IMR-90 (cell line): ENCODE measurements around the gene ARHGDIA. TPM values are rescaled to one million over a fixed set of nuclear protein-coding genes. Genes with fewer than 3 reads are reported as not detected.
"Not testable (repeated sequence)": the region's sequence is repeated elsewhere in the genome, so short reads cannot be mapped to it uniquely, and the experiment has no call there.

Experiments used
- ATAC-seq: fragments of 200-7000 bp; cut with Tn5 transposase; 2 replicates; pipeline ENCODE4 v1.9.1; 2020; ENCODE audit warnings: low read depth, mild to moderate bottlenecking, moderate library complexity
- BruUV-seq: library from RNA; stranded (reverse); fragments of 400-500 nt; replicated peaks from 2 replicates; lab custom pipeline; 2021; lab: Mats Ljungman, UMichigan
- CTCF ChIA-PET: fragments of 300-600 bp; formaldehyde crosslinking; extraction: SDS; loops from one replicate; lab custom pipeline; 2021; ENCODE audit warnings: antibody characterized with exemption; lab: Yijun Ruan, JAX
- POLR2A ChIA-PET: fragments of 300-600 bp; sonication (Branson Sonifier 250); formaldehyde crosslinking; loops from one replicate; lab custom pipeline; 2022; ENCODE audit warnings: antibody characterized with exemption; ENCODE audit not compliant: unreplicated experiment; lab: Charles Lee
- DNase-seq: peaks from one replicate; pipeline ENCODE4 v3.0.0; 2013
- H2AFZ ChIP-seq: replicated peaks from 2 replicates; pipeline ENCODE3; 2013; ENCODE audit warnings: low read length, mild to moderate bottlenecking; ENCODE audit not compliant: poor library complexity
- H2AK5ac ChIP-seq: 2 replicates; pipeline ENCODE4 v1.6.1; 2013; ENCODE audit warnings: low read depth, low read length, inconsistent platforms
- H2AK9ac ChIP-seq: replicated peaks from 2 replicates; pipeline ENCODE3; 2013; ENCODE audit warnings: mild to moderate bottlenecking, low read depth, low read length, moderate library complexity; ENCODE audit not compliant: poor library complexity
- H2BK120ac ChIP-seq: 2 replicates; pipeline ENCODE4 v1.6.1; 2013; ENCODE audit warnings: low read depth, low read length, inconsistent platforms
- H2BK15ac ChIP-seq: 3 replicates; pipeline ENCODE4 v1.6.1; 2013; ENCODE audit warnings: low read depth, low read length, inconsistent platforms
- H2BK20ac ChIP-seq: 2 replicates; pipeline ENCODE4 v1.6.1; 2013; ENCODE audit warnings: low read depth, mild to moderate bottlenecking, inconsistent platforms, low read length, moderate library complexity
- H2BK5ac ChIP-seq: 2 replicates; pipeline ENCODE4 v1.6.1; 2013; ENCODE audit warnings: mild to moderate bottlenecking, low read depth, low read length, inconsistent platforms; ENCODE audit not compliant: poor library complexity, severe bottlenecking
- H3K14ac ChIP-seq: replicated peaks from 2 replicates; pipeline ENCODE4 v1.6.1; 2013; ENCODE audit warnings: low read depth, low read length, inconsistent platforms
- H3K18ac ChIP-seq: 2 replicates; pipeline ENCODE4 v1.6.1; 2013; ENCODE audit warnings: low read depth, low read length, control low read depth
- H3K23ac ChIP-seq: 2 replicates; pipeline ENCODE4 v1.6.1; 2013; ENCODE audit warnings: low read depth, low read length, inconsistent platforms
- H3K27ac ChIP-seq: 2 replicates; pipeline ENCODE4 v1.5.1; 2013; ENCODE audit warnings: mild to moderate bottlenecking, control low read depth, low read length; ENCODE audit not compliant: insufficient read depth
- H3K27me3 ChIP-seq: 2 replicates; pipeline ENCODE4 v1.6.1; 2013; ENCODE audit warnings: low read length; ENCODE audit not compliant: control insufficient read depth, insufficient read depth
- H3K36me3 ChIP-seq: 2 replicates; pipeline ENCODE4 v1.6.1; 2013; ENCODE audit warnings: low read length, mixed read lengths; ENCODE audit not compliant: control insufficient read depth, insufficient read depth
- H3K4ac ChIP-seq: 2 replicates; pipeline ENCODE4 v1.6.1; 2013; ENCODE audit warnings: low read depth, low read length, inconsistent platforms
- H3K4me1 ChIP-seq: 2 replicates; pipeline ENCODE4 v1.6.1; 2013; ENCODE audit warnings: low read length, mixed read lengths; ENCODE audit not compliant: control insufficient read depth, insufficient read depth
- H3K4me2 ChIP-seq: 2 replicates; pipeline ENCODE4 v1.6.1; 2013; ENCODE audit warnings: low read depth, mild to moderate bottlenecking, control low read depth, low read length, moderate library complexity
- H3K4me3 ChIP-seq: 2 replicates; pipeline ENCODE4 v1.5.1; 2013; ENCODE audit warnings: low read depth, mild to moderate bottlenecking, control low read depth, low read length, moderate library complexity; ENCODE audit not compliant: insufficient read depth
- H3K56ac ChIP-seq: 2 replicates; pipeline ENCODE4 v1.6.1; 2013; ENCODE audit warnings: low read length, inconsistent platforms; ENCODE audit not compliant: insufficient read depth; ENCODE audit errors: extremely low read depth
- H3K79me1 ChIP-seq, 2 experiments: 2 replicates each; pipeline ENCODE4 v1.6.1; 2013; ENCODE audit warnings: low read length in 2 of 2, inconsistent platforms in 1 of 2, low read depth in 1 of 2
- H3K9ac ChIP-seq: 2 replicates; pipeline ENCODE4 v1.6.1; 2013; ENCODE audit warnings: low read depth, low read length, control low read depth
- H3K9me1 ChIP-seq: 2 replicates; pipeline ENCODE4 v1.6.1; 2013; ENCODE audit warnings: low read length, inconsistent platforms; ENCODE audit not compliant: insufficient read depth
- H3K9me3 ChIP-seq: 2 replicates; pipeline ENCODE4 v1.6.1; 2013; ENCODE audit warnings: low read length; ENCODE audit not compliant: control insufficient read depth, insufficient read depth
- H4K20me1 ChIP-seq: 2 replicates; pipeline ENCODE4 v1.6.1; 2013; ENCODE audit warnings: low read length, inconsistent platforms; ENCODE audit not compliant: insufficient read depth
- H4K5ac ChIP-seq: 2 replicates; pipeline ENCODE4 v1.6.1; 2013; ENCODE audit warnings: mild to moderate bottlenecking, low read depth, low read length, control low read depth
- H4K8ac ChIP-seq, 2 experiments: 2 replicates each; pipeline ENCODE4 v1.6.1; 2013; ENCODE audit warnings: low read depth in 2 of 2, low read length in 2 of 2, control low read depth in 1 of 2, inconsistent platforms in 1 of 2
- H4K91ac ChIP-seq: 2 replicates; pipeline ENCODE4 v1.6.1; 2013; ENCODE audit warnings: low read depth, low read length, inconsistent platforms; ENCODE audit not compliant: insufficient read depth
- WGBS, 2 experiments: methylation state at CpG; one replicate each; pipeline versions ENCODE4 v1.1.5 to v1.1.7; 2013; ENCODE audit warnings: missing lambda C conversion rate in 2 of 2; ENCODE audit not compliant: insufficient read length in 1 of 2; ENCODE audit errors: extremely low coverage in 2 of 2; 5-methylcytosine and 5-hydroxymethylcytosine counted together
- dilution Hi-C: fragments of 300-500 bp; cut with HindIII; formaldehyde crosslinking; loops from one replicate; pipeline ENCODE4 v1.14.3; 2018; ENCODE audit warnings: low sequenced_read_pairs; ENCODE audit not compliant: unreplicated experiment
- in situ Hi-C: fragments of 300-500 bp; cut with MboI; formaldehyde crosslinking; loops from 3 replicates; pipeline ENCODE4 v1.14.3; 2019; ENCODE audit warnings: low sequenced_read_pairs, inconsistent platforms, mixed read lengths
- intact Hi-C: fragments of 100-400 bp; cut with micrococcal nuclease; formaldehyde crosslinking; loops from 2 replicates; pipeline ENCODE4 v1.10.0; 2022
- polyA plus RNA-seq, 3 experiments: library from polyadenylated mRNA; depleted of rRNA; stranded (reverse); fragments of >200 nt; gene quantifications; 2 replicates each; pipeline ENCODE4 v1.2.3, GENCODE V29; 2012; ENCODE audit warnings: low replicate concordance in 1 of 3
- total RNA-seq: library from RNA; depleted of rRNA; stranded (reverse); fragments of >200 nt; gene quantifications from 2 replicates; pipeline ENCODE4 v1.2.3, GENCODE V29; 2012

ARHGDIA gene
- total and polyA plus RNA-seq, 2 of the 4 experiments (the other 2 are of a cell fraction): 62.7 to 362 TPM

- intact Hi-C loops, H3K4ac ChIP-seq, POLR2A ChIA-PET, H2BK15ac ChIP-seq, in situ Hi-C loops, H3K4me3 ChIP-seq, H3K56ac ChIP-seq, H3K27ac ChIP-seq, H4K5ac ChIP-seq, H2AK9ac ChIP-seq, dilution Hi-C loops, BruUV-seq, H3K9ac ChIP-seq, H2BK20ac ChIP-seq, H2AK5ac ChIP-seq, H3K18ac ChIP-seq, H2AFZ ChIP-seq, H3K4me1 ChIP-seq, H3K4me2 ChIP-seq, H3K79me1 ChIP-seq, H3K27me3 ChIP-seq, H3K23ac ChIP-seq, ATAC-seq, H3K9me3 ChIP-seq, H2BK120ac ChIP-seq, CTCF ChIA-PET, DNase-seq, H3K14ac ChIP-seq, H4K91ac ChIP-seq, H4K8ac ChIP-seq, H2BK5ac ChIP-seq, H3K9me1 ChIP-seq: not testable (repeated sequence)
- Histone ChIP-seq H4K20me1 (peaks cover 25% of the 10 kb centered on the region), H3K36me3 (peaks cover 30% of the 10 kb centered on the region)
- WGBS, 2 experiments: no CpG with 5 or more reads among the region's 5 CpGs
Measured at GRCh38 chr17:81840059-81840458, 31.1 kb downstream of the ARHGDIA start.
